GM12875 (cell line): ENCODE results near the gene RNFT2.

Experiments
- H3K4me3 ChIP-seq: one replicate; pipeline ENCODE4 v1.5.1; 2011; ENCODE audit warnings: low read depth, low read length, control low read depth
- TF ChIP-seq, protein P1 (sequence below): IDR thresholded peaks from 2 replicates; pipeline ENCODE4 v1.5.1; 2011; ENCODE audit warnings: low read depth, mild to moderate bottlenecking, control low read depth, inconsistent platforms, low read length, moderate library complexity, borderline replicate concordance; ENCODE audit not compliant: insufficient read depth

The RNFT2 gene

DNA sequence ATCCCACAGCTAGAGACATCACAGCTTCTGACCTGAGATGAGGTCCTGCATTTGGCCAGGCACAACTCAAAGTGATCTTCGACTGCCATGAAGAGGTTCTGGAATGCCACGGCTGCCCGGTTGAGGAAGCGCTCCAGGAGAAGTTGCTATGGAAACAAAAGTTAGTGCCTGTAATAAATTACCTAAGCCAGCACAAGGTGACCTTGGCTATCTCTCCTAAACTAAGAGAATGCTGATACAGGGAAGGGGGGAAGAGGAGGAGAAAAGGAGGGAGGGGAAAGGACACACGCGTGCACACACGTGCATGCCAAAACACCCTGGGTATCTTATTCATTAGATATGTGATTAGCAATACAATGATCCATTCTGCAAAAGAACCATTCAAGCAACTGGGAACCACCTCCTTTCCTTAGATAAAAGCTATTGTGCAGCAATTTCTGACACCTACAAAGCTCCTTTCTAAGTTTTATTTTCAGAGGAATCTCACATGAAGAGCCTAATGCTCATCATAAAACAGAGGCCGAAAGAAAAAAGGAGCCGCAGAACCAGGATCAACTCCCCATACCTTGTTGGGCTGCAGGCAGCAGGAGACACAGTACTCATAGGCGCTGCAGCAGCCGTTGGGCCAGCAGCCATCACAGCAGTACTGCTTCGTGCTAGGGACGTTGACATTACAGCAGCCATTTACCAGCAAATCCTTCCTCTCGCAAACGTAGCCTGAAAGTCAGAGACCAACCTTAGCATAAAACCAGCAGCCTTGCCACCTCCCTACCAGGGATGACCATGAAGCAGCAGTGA lies 18.2 kb upstream of the RNFT2 start:
- TF ChIP-seq, protein P1, sequence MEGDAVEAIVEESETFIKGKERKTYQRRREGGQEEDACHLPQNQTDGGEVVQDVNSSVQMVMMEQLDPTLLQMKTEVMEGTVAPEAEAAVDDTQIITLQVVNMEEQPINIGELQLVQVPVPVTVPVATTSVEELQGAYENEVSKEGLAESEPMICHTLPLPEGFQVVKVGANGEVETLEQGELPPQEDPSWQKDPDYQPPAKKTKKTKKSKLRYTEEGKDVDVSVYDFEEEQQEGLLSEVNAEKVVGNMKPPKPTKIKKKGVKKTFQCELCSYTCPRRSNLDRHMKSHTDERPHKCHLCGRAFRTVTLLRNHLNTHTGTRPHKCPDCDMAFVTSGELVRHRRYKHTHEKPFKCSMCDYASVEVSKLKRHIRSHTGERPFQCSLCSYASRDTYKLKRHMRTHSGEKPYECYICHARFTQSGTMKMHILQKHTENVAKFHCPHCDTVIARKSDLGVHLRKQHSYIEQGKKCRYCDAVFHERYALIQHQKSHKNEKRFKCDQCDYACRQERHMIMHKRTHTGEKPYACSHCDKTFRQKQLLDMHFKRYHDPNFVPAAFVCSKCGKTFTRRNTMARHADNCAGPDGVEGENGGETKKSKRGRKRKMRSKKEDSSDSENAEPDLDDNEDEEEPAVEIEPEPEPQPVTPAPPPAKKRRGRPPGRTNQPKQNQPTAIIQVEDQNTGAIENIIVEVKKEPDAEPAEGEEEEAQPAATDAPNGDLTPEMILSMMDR: no peak

DNA sequence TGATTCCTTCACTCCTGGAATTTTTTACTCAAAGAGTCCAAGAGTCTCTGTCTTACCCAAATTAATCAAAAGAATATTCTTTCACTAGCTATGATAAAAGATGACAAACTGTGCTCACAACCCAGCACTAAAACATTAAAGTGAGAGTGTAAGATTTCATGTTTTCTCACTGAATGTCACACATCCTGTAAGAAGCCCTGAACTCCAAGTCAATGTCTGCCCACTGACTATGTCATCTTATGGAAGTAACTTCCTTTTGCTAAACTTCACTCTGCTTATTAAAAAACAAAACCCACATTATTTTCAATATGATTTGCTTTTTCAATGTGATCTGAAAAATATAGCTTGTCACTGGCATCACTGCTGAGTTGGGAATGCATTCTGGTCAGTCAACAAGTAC lies 15.9 kb upstream of the RNFT2 start:
- no peak overlapping the region for H3K4me3 ChIP-seq

More for the DNA sequence above, 18.2 kb upstream of the RNFT2 start:
- no peak overlapping the region for H3K4me3 ChIP-seq

DNA sequence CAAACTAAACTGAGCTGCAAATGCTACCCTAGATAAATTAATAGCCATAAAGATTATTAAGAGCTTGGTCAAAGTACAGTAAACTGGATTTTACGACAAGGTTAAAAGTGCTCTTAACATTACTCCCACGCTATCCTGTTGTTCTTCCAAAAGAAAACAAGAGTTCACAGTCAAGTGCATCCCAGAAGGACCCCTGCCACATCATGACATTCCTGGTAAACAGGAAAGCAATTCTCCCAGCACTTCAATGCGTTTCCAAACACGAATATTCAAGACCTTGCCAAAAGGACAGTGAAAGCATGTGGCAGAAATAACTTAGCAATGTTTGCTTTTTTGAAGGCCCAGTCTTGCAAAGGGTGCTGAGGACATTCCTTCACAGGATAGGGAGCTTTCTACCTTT lies 11.4 kb upstream of the RNFT2 start:
- TF ChIP-seq, protein P1: no peak
- no peak overlapping the region for H3K4me3 ChIP-seq

More for the DNA sequence above, 15.9 kb upstream of the RNFT2 start:
- TF ChIP-seq, protein P1: no peak

DNA sequence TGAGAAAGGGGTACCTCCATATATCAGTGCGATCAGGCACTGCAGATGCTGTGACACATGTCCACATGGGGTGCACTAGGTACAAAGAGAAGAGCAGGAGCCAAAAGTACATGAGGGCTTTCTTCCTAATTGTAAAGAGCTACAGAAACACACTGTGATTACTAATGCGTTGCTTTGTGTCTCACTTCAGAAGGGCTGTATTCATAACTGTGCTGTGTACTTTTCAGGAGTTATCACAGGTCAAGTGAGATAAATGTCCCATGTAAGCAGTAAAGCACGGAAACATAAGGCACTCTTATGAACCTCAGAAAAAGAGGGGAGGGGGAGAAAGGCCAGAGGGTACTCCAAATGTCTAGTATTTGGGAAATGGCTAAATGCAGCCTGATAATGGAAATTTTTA lies 10.9 kb upstream of the RNFT2 start:
- no peak overlapping the region for H3K4me3 ChIP-seq
- TF ChIP-seq, protein P1: no peak

DNA sequence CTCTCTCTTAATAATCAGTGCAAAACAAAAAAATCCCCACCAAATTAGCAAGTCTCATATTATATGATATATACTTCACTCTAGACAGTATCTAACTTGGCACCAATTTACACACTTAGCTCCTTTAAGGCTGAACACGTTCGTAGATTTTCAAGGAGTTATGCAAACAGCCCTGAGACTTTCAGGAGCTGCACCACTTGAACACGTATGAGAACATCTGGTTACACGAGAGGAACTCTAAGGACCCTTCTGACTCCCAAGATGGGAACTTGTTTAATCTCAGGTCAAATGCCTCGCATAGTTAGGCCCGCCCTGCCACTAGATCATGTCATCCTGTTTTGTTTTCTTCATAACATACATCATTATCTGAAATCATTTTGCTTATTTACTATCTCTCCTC lies 10.2 kb upstream of the RNFT2 start:
- TF ChIP-seq, protein P1: no peak

DNA sequence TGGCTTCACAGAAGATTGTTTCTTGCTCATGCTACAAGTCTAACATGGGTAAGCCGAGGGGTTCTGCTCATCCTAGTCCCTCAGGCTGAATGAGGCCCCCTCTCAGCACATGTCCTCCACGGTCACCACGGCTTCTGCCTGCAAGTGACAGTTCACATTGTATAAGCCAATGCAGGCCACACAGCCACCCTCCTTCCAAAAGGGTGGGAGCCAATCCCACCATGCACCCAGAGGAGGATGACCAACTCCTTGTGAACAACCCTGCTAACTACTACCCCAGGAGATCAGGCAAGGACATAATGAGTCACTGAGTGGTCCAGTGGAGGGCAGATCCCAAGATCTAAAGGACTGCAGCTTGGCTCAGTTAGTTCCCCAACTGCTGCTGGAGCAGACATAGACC lies 6.3 kb upstream of the RNFT2 start:
- H3K4me3 ChIP-seq: no peak overlapping the region
- TF ChIP-seq, protein P1: no peak

More for the DNA sequence above, 10.2 kb upstream of the RNFT2 start:
- H3K4me3 ChIP-seq: no peak overlapping the region

DNA sequence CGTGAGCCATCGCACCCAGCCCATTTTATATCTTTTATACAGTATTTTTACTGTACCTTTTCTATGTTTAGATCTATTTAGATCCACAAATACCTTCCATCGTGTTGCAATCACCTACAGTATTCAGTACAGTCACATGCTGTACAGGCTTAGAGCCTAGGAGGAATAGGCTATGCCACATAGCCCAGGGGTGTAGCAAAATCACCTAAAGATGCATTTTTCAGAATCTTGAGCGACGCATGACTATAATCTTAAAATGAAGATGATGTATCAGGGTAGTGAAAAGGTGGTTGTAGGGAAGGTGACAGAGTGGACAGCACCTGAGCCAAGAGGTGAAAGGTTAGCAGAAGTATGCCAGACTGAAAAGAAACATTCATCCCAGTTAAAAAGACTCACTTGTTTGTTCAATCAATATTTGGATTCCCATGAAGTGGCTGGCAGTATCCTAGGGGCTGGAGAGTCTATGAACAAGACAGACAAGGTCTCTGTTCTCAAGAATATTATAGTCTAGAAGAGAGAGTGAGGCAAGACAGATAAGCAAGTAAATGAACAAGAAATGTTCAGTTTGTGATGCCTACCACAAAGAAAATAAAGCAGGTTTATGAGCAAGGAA lies 3.9 kb upstream of the RNFT2 start:
- TF ChIP-seq, protein P1: no peak
- H3K4me3 ChIP-seq: no peak overlapping the region
